Measurements from ENCODE around the gene ZNF74.

The ZNF74 gene

DNA sequence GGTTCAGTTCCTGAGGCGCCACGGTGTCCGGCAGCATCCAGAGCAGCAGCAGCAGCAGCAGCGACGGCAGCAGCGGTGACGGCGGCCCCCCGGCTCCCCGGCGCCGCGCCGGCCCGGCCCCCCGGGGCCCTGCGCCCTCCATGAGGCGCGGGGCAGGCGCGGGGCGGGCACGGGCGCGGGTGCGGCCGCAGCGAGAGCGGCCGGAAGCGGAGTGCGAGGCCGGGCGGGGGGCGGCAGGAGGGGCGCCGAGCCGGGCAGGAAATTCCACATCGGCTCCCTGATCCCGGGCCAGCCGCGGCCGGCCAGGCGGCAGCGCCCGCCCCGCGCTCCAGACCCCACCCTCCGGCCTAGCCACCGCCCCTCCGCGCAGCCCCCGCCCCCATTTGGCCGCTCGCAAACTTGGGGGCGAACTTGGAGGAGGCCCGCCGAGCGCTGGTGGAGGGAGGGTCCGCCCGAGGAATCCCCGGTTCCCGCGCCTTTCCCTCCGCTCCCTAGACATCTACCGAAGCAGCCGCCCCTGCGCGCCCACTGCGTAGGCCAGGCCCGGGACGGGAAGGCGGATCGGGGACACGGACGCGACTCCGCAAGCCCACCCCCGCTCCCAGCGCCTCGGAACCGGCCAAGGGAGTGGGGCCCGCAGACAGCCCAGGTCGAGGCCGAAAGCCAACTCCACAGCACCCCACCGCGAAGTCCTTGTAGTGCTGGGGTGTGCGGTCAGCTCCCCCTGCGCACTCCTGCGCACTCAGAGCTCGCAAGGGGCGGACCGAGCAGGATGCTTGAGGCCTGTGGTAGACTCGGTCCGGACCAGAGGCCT, 43.9 kb downstream of the ZNF74 start, which contains the start of gene SCARF2:
TSS of gene SCARF2 (minus strand) at position 213 of the 814 bp plus-strand sequence. CDS start at position 142, 71 bp downstream.
- no peak for TF ChIP-seq ZNF274 (IDR thresholded peaks at IDR 0.05; ENCODE audit: low read depth, low read length)
- no peak within 1 kb of the TSS for H3K4me3 ChIP-seq (ENCODE audit: low read length)

DNA sequence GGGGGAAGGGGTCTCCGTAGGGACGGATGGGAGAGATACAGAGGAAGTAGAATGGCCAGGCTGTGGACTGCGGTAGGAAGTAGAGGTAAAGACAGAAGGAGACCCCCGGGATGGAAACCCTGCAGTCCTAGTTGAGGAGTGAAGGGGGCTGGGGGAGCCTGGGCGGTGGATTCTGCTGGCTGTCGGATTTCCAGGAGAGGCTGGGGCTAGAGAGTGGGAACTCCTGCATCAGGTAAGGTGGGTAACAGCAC, 44.4 kb downstream of the ZNF74 start:
- H3K4me3 ChIP-seq (ENCODE audit: low read length) = no peak overlapping the region
- TF ChIP-seq ZNF274 (IDR thresholded peaks at IDR 0.05; ENCODE audit: low read depth, low read length) = no peak

DNA sequence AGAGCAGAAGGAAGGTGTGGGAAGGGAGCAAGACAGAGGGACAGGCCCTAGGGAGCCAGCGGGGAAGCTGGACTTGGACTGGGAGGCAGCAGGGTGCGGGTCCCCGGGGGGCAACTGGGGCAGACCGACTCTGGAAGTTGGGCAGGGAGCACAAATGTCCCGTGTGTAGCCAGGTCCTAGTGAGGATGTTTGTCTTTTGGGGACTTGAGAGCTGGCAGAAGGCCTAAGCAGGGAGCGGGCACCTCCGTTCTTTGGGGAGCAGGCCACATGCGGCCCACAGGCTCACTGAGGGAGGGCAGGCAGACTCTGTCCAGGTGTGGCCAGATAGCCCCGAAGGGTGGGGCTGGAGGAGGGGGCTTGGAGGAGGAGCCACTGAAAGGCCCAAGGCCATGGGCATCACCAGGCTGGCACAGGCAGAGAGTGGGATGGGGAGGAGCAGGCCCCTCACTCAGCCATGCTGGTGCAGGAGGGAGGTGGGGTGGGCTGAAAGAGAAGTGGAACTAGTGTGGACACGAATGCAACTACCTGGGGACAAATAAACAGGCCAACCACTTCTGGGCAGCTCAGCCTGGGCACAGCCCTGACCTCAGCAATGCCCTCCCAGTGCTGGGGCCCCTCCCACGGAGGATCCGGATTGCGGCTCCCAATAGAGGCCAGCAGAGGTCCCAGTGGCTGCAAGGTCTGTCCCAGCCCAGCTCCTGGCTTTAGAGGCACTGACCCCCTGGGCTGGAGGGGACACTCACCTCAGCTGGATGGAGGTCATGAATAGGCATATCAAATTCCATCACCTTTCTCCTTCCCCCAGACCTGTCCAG, 44.9 kb downstream of the ZNF74 start:
- no peak for TF ChIP-seq ZNF274 (IDR thresholded peaks at IDR 0.05; ENCODE audit: low read depth, low read length)
- no peak overlapping the region for H3K4me3 ChIP-seq (ENCODE audit: low read length)

DNA sequence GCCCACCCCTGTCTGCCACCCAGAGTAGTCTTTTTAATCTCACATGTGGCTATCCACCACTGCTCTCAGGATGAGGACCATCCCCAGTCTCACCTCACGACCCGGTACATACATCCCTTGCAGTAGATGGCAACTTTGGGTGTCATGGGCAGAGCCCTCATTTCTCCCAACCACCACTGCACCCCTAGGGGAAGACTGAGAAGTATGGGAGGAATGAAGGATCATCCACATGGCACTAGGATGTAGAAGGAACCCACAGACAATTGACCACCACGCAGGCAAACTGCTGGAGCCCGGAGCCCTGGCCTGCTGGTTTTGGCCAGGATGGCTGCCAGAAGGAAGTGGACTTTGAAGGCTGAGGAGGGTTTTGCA, 45.6 kb downstream of the ZNF74 start:
- no peak for TF ChIP-seq ZNF274 (IDR thresholded peaks at IDR 0.05; ENCODE audit: low read depth, low read length)
- H3K4me3 ChIP-seq (ENCODE audit: low read length) = no peak overlapping the region

DNA sequence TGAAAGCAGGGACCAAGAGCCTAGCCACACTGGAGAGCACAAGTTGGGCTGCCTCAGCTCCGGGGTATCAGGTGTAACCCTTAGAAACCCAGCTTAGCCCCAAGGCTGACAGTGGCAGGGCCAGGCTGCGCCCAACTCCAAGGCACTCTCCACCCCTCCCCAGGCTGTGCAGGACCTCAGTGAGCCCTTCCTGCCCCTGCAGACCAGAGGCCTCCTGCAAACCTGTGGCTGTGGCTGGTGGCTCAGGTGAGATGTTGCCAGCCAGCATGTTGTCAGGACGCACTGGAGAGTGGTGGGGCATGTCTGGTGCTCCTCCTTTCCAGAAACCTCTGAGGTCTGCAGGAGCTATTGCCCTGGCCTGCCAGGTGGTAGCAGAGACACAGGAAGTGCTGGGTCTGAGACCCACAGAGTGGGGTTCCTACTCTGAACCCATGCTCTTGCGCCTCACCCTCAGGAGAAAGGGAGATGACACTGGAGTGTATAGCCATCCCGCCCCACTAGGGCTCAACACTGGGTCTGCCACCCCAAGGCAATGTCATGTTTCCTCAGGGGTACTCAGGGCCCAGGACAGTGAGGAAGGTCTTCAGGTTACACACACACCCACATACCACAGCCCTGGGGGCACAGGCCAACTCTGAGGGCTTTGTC, 46.1 kb downstream of the ZNF74 start:
- no peak overlapping the region for H3K4me3 ChIP-seq (ENCODE audit: low read length)
- no peak for TF ChIP-seq ZNF274 (IDR thresholded peaks at IDR 0.05; ENCODE audit: low read depth, low read length)

DNA sequence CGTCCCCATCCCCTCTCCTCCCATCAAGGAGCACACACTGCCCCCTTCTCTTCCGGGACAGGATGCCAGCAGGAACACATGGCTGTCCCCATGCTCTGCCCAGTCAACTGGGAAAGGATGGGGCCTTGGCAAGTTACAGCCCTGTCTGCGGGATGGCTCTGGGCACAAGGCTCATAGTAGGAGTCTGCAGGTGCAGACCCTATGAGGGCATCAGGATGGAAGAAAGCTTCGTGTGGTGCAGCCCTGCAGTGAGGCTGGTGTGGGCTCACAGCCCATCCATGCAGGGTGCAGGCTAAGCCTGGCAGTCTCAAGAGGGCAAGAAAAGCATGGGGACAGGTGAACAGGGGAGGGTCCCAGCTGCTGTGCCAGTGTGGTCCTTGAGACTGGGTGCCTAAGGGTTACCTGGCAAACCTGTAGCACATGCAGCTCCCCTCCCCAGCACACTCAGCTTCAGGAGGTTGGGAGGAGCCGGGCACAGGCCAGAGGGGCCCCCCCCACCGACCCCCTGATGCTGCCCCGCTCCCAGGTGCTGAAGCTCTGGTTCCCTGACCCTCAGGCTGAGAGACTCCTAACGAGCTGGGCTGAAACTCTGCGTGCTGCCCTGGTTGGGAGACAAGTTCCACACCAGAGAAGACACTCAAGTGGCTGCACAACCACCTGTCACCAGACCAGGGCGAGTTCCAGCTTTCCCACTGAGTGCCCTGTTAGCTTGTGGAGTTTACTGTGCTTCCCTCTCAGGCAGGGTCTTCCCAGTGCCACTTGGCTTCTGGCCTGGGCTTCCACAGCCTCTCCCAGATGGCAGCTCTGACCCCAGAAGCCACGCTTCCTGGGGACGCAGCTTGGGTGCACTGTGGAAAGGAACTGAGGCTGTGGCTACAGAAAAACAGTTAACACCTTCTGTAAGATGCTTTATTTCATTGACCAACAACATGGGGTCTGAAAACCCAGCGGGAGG, 47.0 kb downstream of the ZNF74 start:
- no peak overlapping the region for H3K4me3 ChIP-seq (ENCODE audit: low read length)
- TF ChIP-seq ZNF274 (IDR thresholded peaks at IDR 0.05; ENCODE audit: low read depth, low read length) = no peak

DNA sequence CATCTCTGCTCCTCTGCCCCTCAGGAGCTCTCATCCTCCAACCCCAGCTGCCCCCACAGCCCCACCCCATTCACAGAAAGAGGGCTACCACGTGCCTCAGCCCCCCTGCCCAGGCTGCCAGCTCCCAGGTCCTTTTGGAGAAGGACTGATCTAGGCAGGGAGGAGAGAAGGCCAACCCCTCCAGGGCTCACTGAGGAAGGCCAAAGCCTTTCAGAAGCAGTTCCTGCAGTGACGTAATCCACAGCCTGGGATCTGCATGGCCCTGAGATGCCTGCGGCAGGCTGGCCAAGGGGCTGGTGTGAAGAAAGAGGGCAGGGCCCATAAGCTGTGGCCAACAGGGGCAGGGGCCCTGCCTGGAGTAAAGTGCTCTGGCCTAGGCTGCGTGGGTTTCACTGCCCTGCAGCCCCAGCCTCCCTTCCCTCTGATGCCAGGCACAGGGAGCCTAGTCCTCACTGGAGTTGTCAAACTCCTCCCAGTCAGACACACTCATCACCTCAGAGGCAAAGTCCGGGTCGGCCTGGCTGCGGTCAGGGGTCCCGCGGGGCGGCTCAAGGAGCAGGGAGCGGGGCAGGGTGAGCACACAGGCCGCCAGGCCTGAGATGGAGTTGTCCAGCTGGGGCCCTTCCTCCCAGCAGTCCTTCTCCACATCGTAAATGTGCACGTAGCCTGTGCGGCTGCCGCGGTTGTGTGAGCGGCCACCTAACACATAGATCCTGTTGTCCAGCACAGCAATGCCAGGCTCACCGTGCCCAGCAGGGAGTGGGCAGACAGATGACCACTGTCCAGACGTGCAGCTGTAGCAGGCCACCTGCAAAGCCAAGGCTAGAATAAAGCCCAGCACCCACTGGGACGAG, 47.9 kb downstream of the ZNF74 start:
- TF ChIP-seq ZNF274 (IDR thresholded peaks at IDR 0.05; ENCODE audit: low read depth, low read length) = no peak
- no peak overlapping the region for H3K4me3 ChIP-seq (ENCODE audit: low read length)

DNA sequence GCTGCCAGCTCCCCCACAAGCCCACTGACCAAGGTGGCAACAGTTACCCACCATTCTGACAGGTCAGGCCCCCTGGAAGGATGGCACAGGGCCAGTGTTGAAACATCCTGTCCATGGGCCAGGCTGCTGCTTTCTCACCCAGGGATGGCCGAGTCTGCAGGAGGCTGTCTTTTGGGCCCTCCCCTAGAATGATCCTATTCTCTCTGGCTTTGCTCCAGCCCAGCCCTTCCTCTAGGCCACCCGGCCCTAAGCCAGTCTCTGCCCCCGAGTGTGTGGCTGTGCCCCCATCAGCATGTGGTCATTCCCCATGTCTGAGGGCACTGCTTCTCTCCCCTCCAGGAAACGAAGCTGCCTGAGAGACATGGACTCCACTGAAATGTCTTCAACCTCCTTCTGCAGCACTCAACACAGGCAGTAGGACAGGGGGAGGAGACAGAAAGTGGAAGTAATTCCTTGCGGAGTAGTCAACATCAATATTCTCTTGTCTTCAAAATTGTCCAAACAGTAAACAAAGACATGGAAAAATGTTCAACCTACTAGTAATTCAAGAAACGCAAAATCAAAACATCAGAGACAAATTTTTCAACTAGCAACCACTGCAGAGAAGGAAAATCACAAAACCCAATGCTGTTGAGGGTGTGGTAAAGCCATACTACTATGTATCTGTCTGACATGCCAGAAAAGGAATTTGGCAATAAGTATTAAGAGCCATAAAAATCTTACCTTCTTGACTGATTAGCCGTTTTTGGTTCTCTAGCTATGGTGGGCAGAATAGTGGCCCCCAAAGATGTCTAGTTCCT, 48.7 kb downstream of the ZNF74 start:
- no peak for TF ChIP-seq ZNF274 (IDR thresholded peaks at IDR 0.05; ENCODE audit: low read depth, low read length)
- no peak overlapping the region for H3K4me3 ChIP-seq (ENCODE audit: low read length)

DNA sequence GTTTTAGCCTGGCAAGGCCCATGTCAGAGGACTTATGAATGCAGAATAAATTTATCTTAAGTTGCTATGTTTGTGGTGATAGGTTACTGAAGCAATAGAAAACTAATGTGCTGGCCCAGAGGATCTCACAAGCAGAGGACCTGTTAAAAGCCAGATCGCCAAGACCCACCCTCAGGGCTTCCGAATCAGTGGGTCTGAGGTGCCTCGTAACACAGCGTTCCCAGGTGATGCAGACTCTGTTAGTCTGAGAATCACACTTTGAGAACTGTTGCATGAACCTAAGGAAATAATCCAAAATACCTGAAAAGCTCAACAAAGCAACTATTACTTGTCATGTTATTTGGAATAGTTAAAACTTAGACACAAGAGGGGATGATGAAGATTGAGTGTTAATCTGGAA, 50.4 kb downstream of the ZNF74 start:
- H3K4me3 ChIP-seq (ENCODE audit: low read length) = no peak overlapping the region
- no peak for TF ChIP-seq ZNF274 (IDR thresholded peaks at IDR 0.05; ENCODE audit: low read depth, low read length)

DNA sequence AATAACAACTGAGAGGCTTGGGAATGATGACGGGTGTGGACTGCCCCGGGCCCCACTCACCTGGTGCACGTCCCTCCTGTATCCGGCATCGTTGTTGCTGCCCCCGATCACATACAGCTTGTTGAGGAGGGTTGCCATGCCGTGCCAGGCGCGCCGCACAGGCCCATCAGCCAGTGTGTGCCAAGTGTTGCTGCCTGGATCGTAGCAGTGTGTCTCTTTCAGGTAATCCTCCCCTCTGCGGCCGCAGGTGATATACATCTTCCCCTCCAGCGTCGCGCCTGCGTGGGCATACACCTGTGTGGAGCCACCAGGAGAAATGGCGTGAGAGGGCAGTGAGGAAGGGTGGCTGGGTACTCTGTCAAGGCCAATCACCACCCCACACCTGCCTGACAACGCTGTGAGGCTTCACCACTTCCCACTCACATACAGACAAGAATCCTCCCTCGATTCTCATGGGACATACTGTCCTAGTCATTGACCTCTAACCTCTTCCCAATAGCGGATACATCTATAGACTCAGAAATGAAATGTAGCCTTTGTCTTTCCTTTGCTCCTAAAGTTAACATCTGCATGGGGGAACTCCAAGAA, 52.5 kb downstream of the ZNF74 start:
- no peak overlapping the region for H3K4me3 ChIP-seq (ENCODE audit: low read length)
- no peak for TF ChIP-seq ZNF274 (IDR thresholded peaks at IDR 0.05; ENCODE audit: low read depth, low read length)

DNA sequence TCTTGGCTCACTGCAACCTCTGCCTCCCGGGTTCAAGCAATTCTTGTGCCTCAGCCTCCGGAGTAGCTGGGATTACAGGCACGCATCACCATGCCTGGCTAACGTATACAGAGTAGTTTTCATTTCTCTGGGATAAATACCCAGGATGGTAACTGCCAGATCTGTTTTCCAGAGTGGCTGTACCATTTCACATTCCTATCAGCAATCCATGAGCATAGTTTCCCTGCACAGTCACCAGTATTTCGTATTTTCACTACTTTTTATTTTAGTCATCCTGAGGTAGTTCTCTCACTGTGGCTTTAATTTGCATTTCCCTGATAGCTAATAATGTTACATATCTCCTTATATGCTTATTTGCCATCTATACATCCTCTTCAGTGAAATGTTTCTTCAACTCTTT, 54.7 kb downstream of the ZNF74 start:
- no peak for TF ChIP-seq ZNF274 (IDR thresholded peaks at IDR 0.05; ENCODE audit: low read depth, low read length)
- H3K4me3 ChIP-seq (ENCODE audit: low read length) = no peak overlapping the region

All from GM08714 (cell line).